Pancreas (tissue), 10 donors: ENCODE measurements around the gene ZNF710. TPM values are rescaled to one million over a fixed set of nuclear protein-coding genes. Genes with fewer than 3 reads are reported as not detected.
A peak's percentile ranks its signal among the peaks of the same experiment; 100 is the strongest.

Source experiments
- ATAC-seq, 4 donors: fragments of 200-7000 bp; cut with Tn5 transposase; one replicate each; pipeline versions ENCODE4 v1.8.0 to v1.9.1; 2020; ENCODE audit warnings: mild to moderate bottlenecking in 4 of 4, moderate library complexity in 4 of 4
- DNase-seq, 6 donors: peaks; one replicate each; pipeline ENCODE4 v3.0.0-alpha.2; 2020
- FAIRE-seq: peaks from 2 replicates; lab custom pipeline; 2012; peaks lifted over from hg19 to GRCh38; lab: Jason Lieb, UNC
- H3K27ac ChIP-seq, 4 donors: fragments of 200-600 bp; sonication (generic); 1 replicate in 3 of 4; 2 replicates in 1 of 4; pipeline versions ENCODE4 v1.5.0 to v1.8.0; 2020
- H3K27me3 ChIP-seq, 4 donors: fragments of 200-600 bp; one replicate each; pipeline ENCODE4 v1.8.0; 2021
- H3K36me3 ChIP-seq, 3 donors: fragments of 200-600 bp; sonication (generic) in 1 of 3; one replicate each; pipeline versions ENCODE4 v1.5.0 to v1.8.0; 2020 to 2021
- H3K4me1 ChIP-seq, 3 donors: fragments of 200-600 bp; one replicate each; pipeline ENCODE4 v1.8.0; 2021
- H3K4me3 ChIP-seq, 4 donors: fragments of 200-600 bp; sonication (generic) in 2 of 4; one replicate each; pipeline versions ENCODE4 v1.5.0 to v1.8.0; 2020 to 2021
- H3K9me3 ChIP-seq, 4 donors: fragments of 200-600 bp; one replicate each; pipeline ENCODE4 v1.8.0; 2021
- CTCF ChIP-seq, 4 donors: fragments of 200-600 bp; sonication (generic) in 3 of 4; IDR thresholded peaks; one replicate each; pipeline versions ENCODE4 v1.5.0 to v1.8.0; 2021; ENCODE audit warnings: antibody characterized with exemption in 4 of 4
- WGBS, 2 donors: extraction: QIAGEN DNeasy Blood & Tissue Kit; methylation state at CpG; one replicate each; pipeline ENCODE4 v1.1.7; 2013; 5-methylcytosine and 5-hydroxymethylcytosine counted together
- intact Hi-C, 3 donors: fragments of 100-400 bp; cut with DNase I; formaldehyde crosslinking; loops; one replicate each; pipeline versions ENCODE4 v1.11.1 to v1.14.2; 2022
- polyA plus RNA-seq, 2 donors: library from polyadenylated mRNA; stranded (reverse); fragments of 200-250 nt; gene quantifications; one replicate each; pipeline ENCODE4 v1.2.3, GENCODE V29; 2013
- total RNA-seq, 6 donors: library from RNA; stranded (reverse); fragmentation: NEBNext Ultra II Directional in 4 of 6; extraction: Animal tissue kit (Norgen Biotek cat#: 25700) in 4 of 6; gene quantifications; one replicate each; pipeline versions ENCODE4 v1.2.1 to v1.2.4, GENCODE V29; 2021 to 2023
- donor health status: healthy with polysubstance abuse.
- donor health status: DM: no; HTN: no; CAD: no; lungs with moderate emphysema.
- donor health status: DM: no; HTN: no; CAD: no.
- donor health status: control.
- donor health status: control.
- donor health status: Bipolar disorder and iron deficiency.
- donor health status: DM: yes; HTN: yes; CAD: no.
- donor health status: DM: no; HTN: no; CAD: no.
- donor health status: DM: no; HTN: no; CAD: no.
- donor health status: DM: yes; HTN: yes; CAD: no.

The ZNF710 gene
- total and polyA plus RNA-seq, 8 donors, result 31.9 to 298 (median 37.8) TPM

- Histone ChIP-seq H3K4me1 (peaks cover 19 to 65% (median 38%) of the 10 kb centered on the region in 3 donors), H3K36me3 (no peaks in the 10 kb centered on the region), H3K4me3 (no peak overlapping the region), H3K27ac (peak overlapping the region in 3 of 4 donors; percentile 38 to 85 (median 85)), H3K9me3 (no peaks in the 10 kb centered on the region), H3K27me3 (no peaks in the 10 kb centered on the region)
- FAIRE-seq (no peak), ATAC-seq (peak in 1 of 4 donors; percentile 12), DNase-seq (peak in 2 of 6 donors; percentile 33 to 56)
- intact Hi-C loops, result no loop called here
- TF ChIP-seq CTCF (IDR thresholded peaks at IDR 0.05), result no peak
- 68 to 74% methylated on average over 11 of the region's 11 CpGs for WGBS, 2 donors
Measured at GRCh38 chr15:90036806-90037510, 35.8 kb downstream of the ZNF710 start.

DNA sequence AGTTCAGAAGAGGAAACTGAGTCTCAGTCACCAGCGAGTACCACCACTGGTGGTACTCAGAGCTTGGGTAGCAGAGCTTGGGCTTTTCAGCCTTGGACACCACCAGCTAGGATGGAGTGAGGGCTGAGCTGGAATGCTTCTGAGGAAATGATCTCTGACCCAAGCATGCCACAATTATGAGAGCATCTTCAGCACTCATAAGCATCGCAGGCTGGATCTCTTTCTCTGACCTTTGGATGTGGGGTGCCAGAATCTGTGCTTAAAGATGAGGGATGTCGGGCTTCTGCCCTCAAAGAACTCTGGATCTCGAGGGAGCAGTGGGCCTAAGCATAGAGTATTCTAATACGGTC, 36.4 kb downstream of the ZNF710 start:
- DNase-seq (no peak), FAIRE-seq (no peak), ATAC-seq (no peak)
- intact Hi-C loops, result no loop called here
- Histone ChIP-seq H3K4me1 (peaks cover 19 to 65% (median 38%) of the 10 kb centered on the region in 3 donors), H3K27me3 (no peaks in the 10 kb centered on the region), H3K36me3 (no peaks in the 10 kb centered on the region), H3K27ac (peak overlapping the region in 2 of 4 donors; percentile 85), H3K4me3 (no peak overlapping the region), H3K9me3 (no peaks in the 10 kb centered on the region)
- 92 to 95% methylated on average over 5 of the region's 5 CpGs for WGBS, 2 donors
- no peak for TF ChIP-seq CTCF (IDR thresholded peaks at IDR 0.05)

DNA sequence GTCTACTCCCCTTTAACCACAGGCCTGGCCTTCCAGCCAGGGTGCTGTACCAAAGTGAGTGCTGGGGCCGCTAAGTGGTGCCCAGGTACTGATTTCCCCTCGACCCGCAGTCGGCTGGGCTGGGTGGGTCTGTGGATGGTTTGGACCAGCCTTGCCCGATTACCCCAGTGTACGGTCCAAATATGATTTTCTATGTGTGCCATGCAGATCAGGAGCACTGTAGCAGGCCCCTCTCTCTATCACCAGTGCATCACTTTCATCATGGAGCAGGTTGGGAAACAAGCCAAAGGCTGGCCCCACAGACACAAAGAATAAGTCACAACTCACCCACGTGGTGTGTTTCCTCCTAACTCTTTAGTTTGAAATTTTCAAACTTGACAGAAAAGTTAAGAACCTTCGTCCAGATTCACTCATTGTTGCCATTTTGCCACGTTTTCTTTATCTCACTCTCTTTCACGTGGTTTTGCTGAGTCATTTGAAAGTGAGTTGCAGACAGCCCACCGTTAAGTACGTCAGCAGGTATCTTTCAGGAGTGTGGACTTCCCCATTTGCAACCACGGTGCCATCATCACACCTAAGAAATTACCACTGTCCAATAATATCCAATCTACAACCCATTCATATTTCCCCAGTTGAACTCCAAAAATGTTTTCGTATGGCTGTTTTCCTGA, 37.0 kb downstream of the ZNF710 start:
- Histone ChIP-seq H3K36me3 (no peaks in the 10 kb centered on the region), H3K9me3 (no peaks in the 10 kb centered on the region), H3K27ac (peak overlapping the region in 2 of 4 donors; percentile 85), H3K27me3 (no peaks in the 10 kb centered on the region), H3K4me3 (no peak overlapping the region), H3K4me1 (peaks cover 19 to 60% (median 33%) of the 10 kb centered on the region in 3 donors)
- ATAC-seq (no peak), FAIRE-seq (no peak), DNase-seq (peak in 2 of 6 donors; percentile 50 to 54)
- no peak for TF ChIP-seq CTCF (IDR thresholded peaks at IDR 0.05)
- intact Hi-C loops, result no loop called here
- WGBS, 2 donors, result 58 to 60% methylated on average over 14 of the region's 14 CpGs

DNA sequence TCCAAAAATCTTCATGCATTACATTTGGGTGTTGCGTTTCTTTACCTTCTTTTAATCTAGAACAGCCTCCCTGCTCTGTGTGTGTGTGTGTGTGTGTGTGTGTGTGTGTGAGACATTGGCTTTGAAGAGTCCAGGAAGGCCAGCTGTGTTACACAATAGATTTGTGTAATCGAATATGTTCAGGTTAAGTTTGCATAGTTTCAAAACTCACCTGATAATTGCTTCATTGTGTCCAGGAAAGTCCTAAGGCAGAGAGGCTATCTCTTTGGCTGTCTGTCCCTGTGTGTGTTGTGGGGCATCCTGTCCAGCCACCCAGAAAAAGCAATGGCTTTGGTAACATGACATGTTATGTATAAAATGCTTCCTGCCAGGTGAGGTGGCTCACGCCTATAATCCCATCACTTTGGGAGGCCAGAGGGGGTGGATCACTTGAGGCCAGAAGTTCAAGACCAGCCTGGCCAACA, 37.5 kb downstream of the ZNF710 start:
- Histone ChIP-seq H3K27me3 (no peaks in the 10 kb centered on the region), H3K4me1 (peaks cover 15 to 54% (median 29%) of the 10 kb centered on the region in 3 donors), H3K36me3 (no peaks in the 10 kb centered on the region), H3K4me3 (no peak overlapping the region), H3K27ac (peak overlapping the region in 2 of 4 donors; percentile 85), H3K9me3 (no peaks in the 10 kb centered on the region)
- WGBS, 2 donors, result 39 to 41% methylated on average over 3 of the region's 3 CpGs
- no peak for TF ChIP-seq CTCF (IDR thresholded peaks at IDR 0.05)
- FAIRE-seq, result no peak
- peak in 1 of 6 donors; percentile 8 for DNase-seq
- peak in 3 of 4 donors; percentile 3 to 48 (median 18) for ATAC-seq
- intact Hi-C loops, result no loop called here
